ENCODE data around the gene DAP.

DAP gene

DNA sequence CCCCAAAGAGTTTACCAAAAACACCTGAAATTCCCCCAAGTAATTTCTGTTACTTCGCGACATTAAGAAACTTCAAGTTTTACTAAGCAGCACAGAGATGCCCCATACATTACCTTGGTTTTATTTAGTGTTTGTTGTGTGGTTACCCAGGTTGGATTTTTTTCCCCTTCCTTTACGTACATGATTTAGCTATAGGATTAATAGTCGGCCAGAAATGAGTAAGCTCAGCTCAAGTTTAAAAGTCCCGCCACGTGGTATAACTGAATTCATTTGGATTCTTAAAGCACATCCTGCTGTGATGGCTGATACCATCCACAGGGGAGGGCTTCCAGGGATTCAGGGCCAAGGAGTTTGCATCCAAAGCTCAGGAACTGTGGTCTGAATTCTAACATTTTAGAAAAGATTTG is 75.9 kb downstream of the DAP start:
- ATAC-seq: no peak
- TF ChIP-seq, protein P1, sequence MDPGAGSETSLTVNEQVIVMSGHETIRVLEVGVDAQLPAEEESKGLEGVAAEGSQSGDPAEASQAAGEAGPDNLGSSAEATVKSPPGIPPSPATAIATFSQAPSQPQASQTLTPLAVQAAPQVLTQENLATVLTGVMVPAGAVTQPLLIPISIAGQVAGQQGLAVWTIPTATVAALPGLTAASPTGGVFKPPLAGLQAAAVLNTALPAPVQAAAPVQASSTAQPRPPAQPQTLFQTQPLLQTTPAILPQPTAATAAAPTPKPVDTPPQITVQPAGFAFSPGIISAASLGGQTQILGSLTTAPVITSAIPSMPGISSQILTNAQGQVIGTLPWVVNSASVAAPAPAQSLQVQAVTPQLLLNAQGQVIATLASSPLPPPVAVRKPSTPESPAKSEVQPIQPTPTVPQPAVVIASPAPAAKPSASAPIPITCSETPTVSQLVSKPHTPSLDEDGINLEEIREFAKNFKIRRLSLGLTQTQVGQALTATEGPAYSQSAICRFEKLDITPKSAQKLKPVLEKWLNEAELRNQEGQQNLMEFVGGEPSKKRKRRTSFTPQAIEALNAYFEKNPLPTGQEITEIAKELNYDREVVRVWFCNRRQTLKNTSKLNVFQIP (CRISPR knock-in tag; IDR thresholded peaks at IDR 0.05; ENCODE audit: borderline replicate concordance, low read depth): no peak
- TF ChIP-seq ISL1 (CRISPR knock-in tag; IDR thresholded peaks at IDR 0.05): no peak
- TF ChIP-seq ZNF8 (CRISPR knock-in tag; IDR thresholded peaks at IDR 0.05): no peak
- no peak for TF ChIP-seq RARB (CRISPR knock-in tag; IDR thresholded peaks at IDR 0.05)
- no peak for TF ChIP-seq TCF4 (CRISPR knock-in tag; IDR thresholded peaks at IDR 0.05; ENCODE audit: borderline replicate concordance)
- no peak for TF ChIP-seq ZNF70 (CRISPR knock-in tag; IDR thresholded peaks at IDR 0.05)
- no peak for TF ChIP-seq CSDC2 (CRISPR knock-in tag; IDR thresholded peaks at IDR 0.05)
- no peak for TF ChIP-seq GLIS3 (CRISPR knock-in tag; IDR thresholded peaks at IDR 0.05)
- TF ChIP-seq ZC3H10 (CRISPR knock-in tag; IDR thresholded peaks at IDR 0.05): no peak
- TF ChIP-seq ZNF565 (CRISPR knock-in tag; conservative IDR thresholded peaks at IDR 0.05; ENCODE audit: low read depth): no peak
- TF ChIP-seq ARNTL (CRISPR knock-in tag; IDR thresholded peaks at IDR 0.05; ENCODE audit: borderline replicate concordance, low read depth): no peak
- TF ChIP-seq, protein P2, sequence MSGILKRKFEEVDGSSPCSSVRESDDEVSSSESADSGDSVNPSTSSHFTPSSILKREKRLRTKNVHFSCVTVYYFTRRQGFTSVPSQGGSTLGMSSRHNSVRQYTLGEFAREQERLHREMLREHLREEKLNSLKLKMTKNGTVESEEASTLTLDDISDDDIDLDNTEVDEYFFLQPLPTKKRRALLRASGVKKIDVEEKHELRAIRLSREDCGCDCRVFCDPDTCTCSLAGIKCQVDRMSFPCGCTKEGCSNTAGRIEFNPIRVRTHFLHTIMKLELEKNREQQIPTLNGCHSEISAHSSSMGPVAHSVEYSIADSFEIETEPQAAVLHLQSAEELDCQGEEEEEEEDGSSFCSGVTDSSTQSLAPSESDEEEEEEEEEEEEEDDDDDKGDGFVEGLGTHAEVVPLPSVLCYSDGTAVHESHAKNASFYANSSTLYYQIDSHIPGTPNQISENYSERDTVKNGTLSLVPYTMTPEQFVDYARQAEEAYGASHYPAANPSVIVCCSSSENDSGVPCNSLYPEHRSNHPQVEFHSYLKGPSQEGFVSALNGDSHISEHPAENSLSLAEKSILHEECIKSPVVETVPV (CRISPR knock-in tag; IDR thresholded peaks at IDR 0.05): no peak
- no peak for TF ChIP-seq TOX (CRISPR knock-in tag; IDR thresholded peaks at IDR 0.05; ENCODE audit: borderline replicate concordance)
- TF ChIP-seq BACH2 (CRISPR knock-in tag; IDR thresholded peaks at IDR 0.05; ENCODE audit: borderline replicate concordance): no peak
- no peak for TF ChIP-seq PPARA (CRISPR knock-in tag; IDR thresholded peaks at IDR 0.05; ENCODE audit: borderline replicate concordance)
- no peak for TF ChIP-seq SNAI2 (CRISPR knock-in tag; IDR thresholded peaks at IDR 0.05)
- TF ChIP-seq, protein P3, sequence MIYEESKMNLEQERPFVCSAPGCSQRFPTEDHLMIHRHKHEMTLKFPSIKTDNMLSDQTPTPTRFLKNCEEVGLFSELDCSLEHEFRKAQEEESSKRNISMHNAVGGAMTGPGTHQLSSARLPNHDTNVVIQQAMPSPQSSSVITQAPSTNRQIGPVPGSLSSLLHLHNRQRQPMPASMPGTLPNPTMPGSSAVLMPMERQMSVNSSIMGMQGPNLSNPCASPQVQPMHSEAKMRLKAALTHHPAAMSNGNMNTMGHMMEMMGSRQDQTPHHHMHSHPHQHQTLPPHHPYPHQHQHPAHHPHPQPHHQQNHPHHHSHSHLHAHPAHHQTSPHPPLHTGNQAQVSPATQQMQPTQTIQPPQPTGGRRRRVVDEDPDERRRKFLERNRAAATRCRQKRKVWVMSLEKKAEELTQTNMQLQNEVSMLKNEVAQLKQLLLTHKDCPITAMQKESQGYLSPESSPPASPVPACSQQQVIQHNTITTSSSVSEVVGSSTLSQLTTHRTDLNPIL (CRISPR knock-in tag; IDR thresholded peaks at IDR 0.05; ENCODE audit: low read depth): no peak
- no peak for TF ChIP-seq ZFP3 (CRISPR knock-in tag; IDR thresholded peaks at IDR 0.05)
- no peak for TF ChIP-seq OSR1 (CRISPR knock-in tag; IDR thresholded peaks at IDR 0.05)

DNA sequence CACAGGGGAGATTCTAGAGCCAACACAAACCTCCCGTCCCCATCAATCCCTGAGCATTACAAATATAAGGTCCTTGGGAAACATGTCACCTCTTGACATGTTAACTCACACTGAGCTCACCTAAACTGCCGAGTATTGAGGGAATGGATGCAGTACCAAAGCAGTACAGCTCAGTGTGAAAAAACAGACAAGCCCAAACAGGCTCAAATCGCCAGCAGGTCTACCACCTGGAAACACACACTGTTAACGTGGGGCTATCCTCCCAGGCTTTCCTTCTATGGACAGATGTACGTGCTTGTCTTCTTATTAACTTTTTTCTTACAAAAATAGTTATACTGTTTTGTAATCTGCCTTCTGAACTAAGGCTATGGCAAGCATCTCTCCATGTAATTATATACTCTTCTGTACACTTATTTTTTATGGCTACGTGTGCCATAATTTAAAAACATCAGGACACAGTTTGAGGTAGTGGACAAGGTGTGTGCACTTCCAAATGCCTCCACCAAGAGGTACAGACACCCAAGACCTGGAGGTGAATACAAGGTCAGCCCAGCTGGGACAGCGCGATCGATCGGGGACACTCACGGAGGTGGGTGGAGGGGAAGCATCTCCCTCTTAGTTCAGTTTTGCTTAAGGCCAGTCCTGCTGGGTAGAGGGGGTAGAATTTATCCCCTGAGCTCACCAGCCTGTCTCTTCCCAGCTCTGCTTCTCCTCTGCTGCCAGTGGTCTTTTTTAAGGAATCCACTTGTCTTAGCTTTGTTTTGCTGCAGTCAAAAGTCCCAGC is 76.5 kb downstream of the DAP start:
- TF ChIP-seq OSR1 (CRISPR knock-in tag; IDR thresholded peaks at IDR 0.05) (no peak), ZNF70 (CRISPR knock-in tag; IDR thresholded peaks at IDR 0.05) (no peak), GLIS3 (CRISPR knock-in tag; IDR thresholded peaks at IDR 0.05) (no peak), SNAI2 (CRISPR knock-in tag; IDR thresholded peaks at IDR 0.05) (no peak), ARNTL (CRISPR knock-in tag; IDR thresholded peaks at IDR 0.05; ENCODE audit: borderline replicate concordance, low read depth) (no peak), RARB (CRISPR knock-in tag; IDR thresholded peaks at IDR 0.05) (no peak)
- TF ChIP-seq, protein P4, sequence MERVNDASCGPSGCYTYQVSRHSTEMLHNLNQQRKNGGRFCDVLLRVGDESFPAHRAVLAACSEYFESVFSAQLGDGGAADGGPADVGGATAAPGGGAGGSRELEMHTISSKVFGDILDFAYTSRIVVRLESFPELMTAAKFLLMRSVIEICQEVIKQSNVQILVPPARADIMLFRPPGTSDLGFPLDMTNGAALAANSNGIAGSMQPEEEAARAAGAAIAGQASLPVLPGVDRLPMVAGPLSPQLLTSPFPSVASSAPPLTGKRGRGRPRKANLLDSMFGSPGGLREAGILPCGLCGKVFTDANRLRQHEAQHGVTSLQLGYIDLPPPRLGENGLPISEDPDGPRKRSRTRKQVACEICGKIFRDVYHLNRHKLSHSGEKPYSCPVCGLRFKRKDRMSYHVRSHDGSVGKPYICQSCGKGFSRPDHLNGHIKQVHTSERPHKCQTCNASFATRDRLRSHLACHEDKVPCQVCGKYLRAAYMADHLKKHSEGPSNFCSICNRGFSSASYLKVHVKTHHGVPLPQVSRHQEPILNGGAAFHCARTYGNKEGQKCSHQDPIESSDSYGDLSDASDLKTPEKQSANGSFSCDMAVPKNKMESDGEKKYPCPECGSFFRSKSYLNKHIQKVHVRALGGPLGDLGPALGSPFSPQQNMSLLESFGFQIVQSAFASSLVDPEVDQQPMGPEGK (CRISPR knock-in tag; IDR thresholded peaks at IDR 0.05; ENCODE audit: borderline replicate concordance): no peak
- TF ChIP-seq, protein P3 (CRISPR knock-in tag; IDR thresholded peaks at IDR 0.05; ENCODE audit: low read depth): no peak
- TF ChIP-seq, protein P2 (CRISPR knock-in tag; IDR thresholded peaks at IDR 0.05): no peak
- TF ChIP-seq, protein P5, sequence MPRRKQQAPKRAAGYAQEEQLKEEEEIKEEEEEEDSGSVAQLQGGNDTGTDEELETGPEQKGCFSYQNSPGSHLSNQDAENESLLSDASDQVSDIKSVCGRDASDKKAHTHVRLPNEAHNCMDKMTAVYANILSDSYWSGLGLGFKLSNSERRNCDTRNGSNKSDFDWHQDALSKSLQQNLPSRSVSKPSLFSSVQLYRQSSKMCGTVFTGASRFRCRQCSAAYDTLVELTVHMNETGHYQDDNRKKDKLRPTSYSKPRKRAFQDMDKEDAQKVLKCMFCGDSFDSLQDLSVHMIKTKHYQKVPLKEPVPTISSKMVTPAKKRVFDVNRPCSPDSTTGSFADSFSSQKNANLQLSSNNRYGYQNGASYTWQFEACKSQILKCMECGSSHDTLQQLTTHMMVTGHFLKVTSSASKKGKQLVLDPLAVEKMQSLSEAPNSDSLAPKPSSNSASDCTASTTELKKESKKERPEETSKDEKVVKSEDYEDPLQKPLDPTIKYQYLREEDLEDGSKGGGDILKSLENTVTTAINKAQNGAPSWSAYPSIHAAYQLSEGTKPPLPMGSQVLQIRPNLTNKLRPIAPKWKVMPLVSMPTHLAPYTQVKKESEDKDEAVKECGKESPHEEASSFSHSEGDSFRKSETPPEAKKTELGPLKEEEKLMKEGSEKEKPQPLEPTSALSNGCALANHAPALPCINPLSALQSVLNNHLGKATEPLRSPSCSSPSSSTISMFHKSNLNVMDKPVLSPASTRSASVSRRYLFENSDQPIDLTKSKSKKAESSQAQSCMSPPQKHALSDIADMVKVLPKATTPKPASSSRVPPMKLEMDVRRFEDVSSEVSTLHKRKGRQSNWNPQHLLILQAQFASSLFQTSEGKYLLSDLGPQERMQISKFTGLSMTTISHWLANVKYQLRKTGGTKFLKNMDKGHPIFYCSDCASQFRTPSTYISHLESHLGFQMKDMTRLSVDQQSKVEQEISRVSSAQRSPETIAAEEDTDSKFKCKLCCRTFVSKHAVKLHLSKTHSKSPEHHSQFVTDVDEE (CRISPR knock-in tag; IDR thresholded peaks at IDR 0.05): no peak
- no peak for ATAC-seq

Data from SK-N-SH treated with all-trans-retinoic acid at 6 μM for 48 hours (cell line).